ENCODE measurements around the gene ALDH3B1.
A peak's percentile ranks its signal among the peaks of the same experiment; 100 is the strongest.

ALDH3B1 gene

GRCh38 chr11:68031144-68031464 lies 21.0 kb downstream of the ALDH3B1 start:
- Histone ChIP-seq H3K4me1 (ENCODE audit: control insufficient read depth, insufficient read depth, low read length) (0 out of 2 replicates have a peak, but pooled peaks cover 2% of the 10 kb centered on the region), H3K27ac (ENCODE audit: extremely low read depth, low read depth, low read length) (peak overlapping the region; percentile 78), H3K9me3 (ENCODE audit: control insufficient read depth, insufficient read depth, low read depth, low read length) (no peaks in the 10 kb centered on the region), H3K36me3 (ENCODE audit: control insufficient read depth in 2 of 2, insufficient read depth in 1 of 2, low read length in 2 of 2) (peaks cover 0 to 39% of the 10 kb centered on the region in 2 experiments; a peak in 2 of 3 replicates), H3K4me3 (ENCODE audit: low read depth, low read length) (peak overlapping the region; percentile 95)
- POLR2A ChIA-PET = no interaction called here
- TF ChIP-seq ZBTB44 (tag by site-specific recombination; IDR thresholded peaks at IDR 0.05) (no peak), ZBTB21 (tag by site-specific recombination; IDR thresholded peaks at IDR 0.05) (no peak), KLF10 (tag by site-specific recombination; IDR thresholded peaks at IDR 0.05) (no peak), ZBTB26 (tag by site-specific recombination; optimal IDR thresholded peaks at IDR 0.05) (no peak), ZNF76 (tag by site-specific recombination; IDR thresholded peaks at IDR 0.05; ENCODE audit: borderline replicate concordance, low read depth) (no peak), ZNF747 (tag by site-specific recombination; IDR thresholded peaks at IDR 0.05) (no peak), ZNF239 (tag by site-specific recombination; IDR thresholded peaks at IDR 0.05) (no peak), ZNF529 (tag by site-specific recombination; IDR thresholded peaks at IDR 0.05; ENCODE audit: insufficient replicate concordance) (no peak), ZSCAN30 (tag by site-specific recombination; IDR thresholded peaks at IDR 0.05) (no peak), ZNF362 (tag by site-specific recombination; IDR thresholded peaks at IDR 0.05) (no peak), ZNF157 (tag by site-specific recombination; IDR thresholded peaks at IDR 0.05) (no peak)
- CTCF ChIA-PET = interaction anchor here (0.6 kb wide), 1 partner anchor 1195 kb away, joined by 3 read pairs; no protein-coding TSS in a partner anchor

- no peak overlapping the region for H3K4me3 ChIP-seq (ENCODE audit: low read depth, low read length)
- 0 out of 2 replicates have a peak, but pooled peaks cover 2% of the 10 kb centered on the region for H3K4me1 ChIP-seq (ENCODE audit: control insufficient read depth, insufficient read depth, low read length)
- no peaks in the 10 kb centered on the region for H3K9me3 ChIP-seq (ENCODE audit: control insufficient read depth, insufficient read depth, low read depth, low read length)
- H3K27ac ChIP-seq (ENCODE audit: extremely low read depth, low read depth, low read length) = no peak overlapping the region
- H3K36me3 ChIP-seq (ENCODE audit: control insufficient read depth in 2 of 2, insufficient read depth in 1 of 2, low read length in 2 of 2) = peaks cover 0 to 42% of the 10 kb centered on the region in 2 experiments; a peak in 2 of 3 replicates
- CTCF ChIA-PET = no interaction called here
- POLR2A ChIA-PET = no interaction called here
- no peak for TF ChIP-seq ZNF514 (tag by site-specific recombination; IDR thresholded peaks at IDR 0.05)
- peak; percentile 22; the same call in 1 of the 2 replicates for TF ChIP-seq GLIS1 (tag by site-specific recombination; IDR thresholded peaks at IDR 0.05)
- no peak for TF ChIP-seq HIC1 (tag by site-specific recombination; IDR thresholded peaks at IDR 0.05)
- TF ChIP-seq ZBTB26 (tag by site-specific recombination; optimal IDR thresholded peaks at IDR 0.05) = no peak
- TF ChIP-seq ZNF558 (tag by site-specific recombination; IDR thresholded peaks at IDR 0.05) = no peak
- no peak for TF ChIP-seq ZNF776 (tag by site-specific recombination; IDR thresholded peaks at IDR 0.05; ENCODE audit: borderline replicate concordance)
- no peak for TF ChIP-seq KLF1 (tag by site-specific recombination; IDR thresholded peaks at IDR 0.05)
Observed at GRCh38 chr11:68032003-68032402, 21.9 kb downstream of the ALDH3B1 start.
